ENCODE results near the gene NR3C2.

Gene NR3C2

GRCh38 chr4:148030193-148030873, 411.9 kb downstream of the NR3C2 start:
- DNase-seq: no peak

DNA sequence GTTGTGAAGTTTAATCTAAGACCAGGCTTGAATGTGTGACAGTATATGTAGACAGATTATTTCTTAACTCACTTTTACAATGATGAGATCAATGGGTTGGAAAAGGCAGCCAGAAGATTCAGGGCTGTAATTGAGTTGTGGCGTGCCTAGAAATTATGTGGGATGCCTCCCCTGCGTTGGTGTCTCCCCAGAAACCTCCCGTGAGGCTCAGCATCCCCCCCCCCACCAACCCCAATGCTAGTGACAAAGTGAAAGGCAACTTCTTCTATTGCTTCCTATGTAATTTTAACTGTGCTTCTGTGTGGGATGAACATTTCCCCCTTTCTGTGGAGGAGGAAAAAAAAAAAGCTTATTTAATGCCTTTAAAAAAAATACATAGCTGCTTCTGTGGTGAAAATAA, 412.4 kb downstream of the NR3C2 start:
- no peak for DNase-seq
